CD4-positive, alpha-beta T cell treated with Interleukin-1 beta for 1 hour (primary cell): ENCODE measurements around the gene MALSU1.

Experiments
- DNase-seq, 2 donors: peaks; one replicate each; pipeline ENCODE4 v3.0.0-alpha.2; 2020 to 2022

Gene MALSU1

GRCh38 chr7:23298885-23299769 is at the start of gene MALSU1:
Gene MALSU1, plus strand, starts transcription at chr7:23299339. Its CDS starts 14 bp downstream, at chr7:23299353.
- peak; percentile 95 to 96 for DNase-seq

- no peak for DNase-seq
These were observed 49.7 kb upstream of the MALSU1 start for GRCh38 chr7:23249486-23249885.

GRCh38 chr7:23254051-23254681 is 45.0 kb upstream of the MALSU1 start:
- DNase-seq: no peak

- no peak for DNase-seq
These were observed 42.4 kb upstream of the MALSU1 start for GRCh38 chr7:23256731-23257130.

GRCh38 chr7:23260371-23260770 is 38.8 kb upstream of the MALSU1 start:
- no peak for DNase-seq

- DNase-seq: peak; percentile 56 to 57
These were observed 37.2 kb upstream of the MALSU1 start for GRCh38 chr7:23261843-23262452.

GRCh38 chr7:23264916-23265458 is 34.2 kb upstream of the MALSU1 start:
- no peak for DNase-seq

GRCh38 chr7:23266918-23267317 is 32.2 kb upstream of the MALSU1 start:
- no peak for DNase-seq

GRCh38 chr7:23267357-23267756 is 31.8 kb upstream of the MALSU1 start:
- no peak for DNase-seq

- no peak for DNase-seq
These were observed 31.0 kb upstream of the MALSU1 start for GRCh38 chr7:23268167-23268566.

GRCh38 chr7:23268746-23269145 is 30.4 kb upstream of the MALSU1 start:
- DNase-seq: no peak

GRCh38 chr7:23272275-23272674 is 26.9 kb upstream of the MALSU1 start:
- no peak for DNase-seq

GRCh38 chr7:23273141-23273599 is 26.0 kb upstream of the MALSU1 start:
- DNase-seq: peak; percentile 83 to 85

GRCh38 chr7:23275912-23276311 is 23.2 kb upstream of the MALSU1 start:
- no peak for DNase-seq

GRCh38 chr7:23276376-23276775 is 22.8 kb upstream of the MALSU1 start:
- no peak for DNase-seq

- DNase-seq: no peak
These were observed 22.2 kb upstream of the MALSU1 start for GRCh38 chr7:23276947-23277346.

- peak; percentile 7 to 65 for DNase-seq
These were observed 21.7 kb upstream of the MALSU1 start for GRCh38 chr7:23277359-23277989.

- DNase-seq: no peak
These were observed 19.2 kb upstream of the MALSU1 start for GRCh38 chr7:23279819-23280525.

GRCh38 chr7:23283086-23283485 is 16.1 kb upstream of the MALSU1 start:
- no peak for DNase-seq

- DNase-seq: no peak
These were observed 14.3 kb upstream of the MALSU1 start for GRCh38 chr7:23284871-23285270.

- DNase-seq: no peak
These were observed 13.2 kb upstream of the MALSU1 start for GRCh38 chr7:23285657-23286646.
